Measurements from ENCODE around the gene PANK4.

PANK4 gene

DNA sequence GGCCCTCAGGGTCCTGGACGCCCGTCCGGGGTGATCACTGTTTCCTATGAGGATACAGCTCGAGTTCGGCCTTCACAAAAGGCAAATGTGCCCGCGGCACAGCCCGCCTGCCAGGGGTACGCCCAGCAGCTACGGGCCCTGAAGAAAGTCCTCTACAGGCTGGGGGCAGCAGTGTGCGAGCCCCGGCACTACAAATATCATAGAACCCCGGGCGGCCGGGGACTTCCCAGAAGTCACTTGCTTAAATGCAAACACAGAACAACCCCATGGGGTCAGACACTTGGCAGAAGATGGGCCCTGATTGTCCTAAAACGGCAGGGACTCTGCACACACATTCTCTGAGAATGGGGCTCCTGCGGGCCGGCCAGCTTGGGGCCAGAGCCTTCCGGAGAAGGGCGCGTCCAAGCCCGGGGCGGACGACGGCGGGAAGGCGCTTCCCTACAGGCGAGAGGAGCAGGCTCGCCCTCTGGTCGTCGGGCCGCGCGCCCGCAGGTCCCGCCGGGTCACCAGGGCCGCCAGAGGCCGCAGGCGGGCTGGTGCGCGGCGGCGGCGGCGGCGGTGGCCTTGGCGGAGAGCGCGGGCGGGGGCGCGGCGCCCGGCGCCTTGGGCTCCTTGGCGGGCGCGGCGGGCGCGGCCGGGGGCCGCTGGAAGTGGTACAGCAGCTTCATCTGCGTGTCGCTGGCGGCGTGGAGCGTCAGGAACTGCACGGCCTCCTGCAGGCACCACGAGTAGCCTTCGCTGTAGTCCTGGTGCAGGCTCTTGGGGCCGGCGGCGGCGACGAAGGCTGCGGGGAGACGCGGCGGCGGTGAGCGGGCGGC is 2.8 kb upstream of the PANK4 start:
- no peak for DNase-seq (ENCODE audit: low spot score)

DNA sequence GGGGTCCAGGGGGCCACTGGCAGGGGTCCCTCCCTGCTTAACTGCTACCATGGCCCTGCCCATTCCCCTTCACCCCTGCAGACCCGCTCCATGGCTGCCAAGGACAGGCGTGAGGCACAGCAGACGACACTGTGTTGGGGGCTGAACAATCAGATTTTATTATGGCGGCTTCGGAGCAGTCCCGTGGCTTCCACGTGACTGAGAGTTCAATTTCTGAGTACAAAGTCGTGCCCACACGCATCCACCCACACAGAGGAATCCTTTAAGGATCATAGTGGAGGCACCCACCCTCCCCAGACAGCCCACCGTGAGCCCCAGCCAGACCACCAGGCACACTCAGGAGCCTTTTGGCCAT is 2.2 kb upstream of the PANK4 start:
- DNase-seq (ENCODE audit: low spot score), result no peak

DNA sequence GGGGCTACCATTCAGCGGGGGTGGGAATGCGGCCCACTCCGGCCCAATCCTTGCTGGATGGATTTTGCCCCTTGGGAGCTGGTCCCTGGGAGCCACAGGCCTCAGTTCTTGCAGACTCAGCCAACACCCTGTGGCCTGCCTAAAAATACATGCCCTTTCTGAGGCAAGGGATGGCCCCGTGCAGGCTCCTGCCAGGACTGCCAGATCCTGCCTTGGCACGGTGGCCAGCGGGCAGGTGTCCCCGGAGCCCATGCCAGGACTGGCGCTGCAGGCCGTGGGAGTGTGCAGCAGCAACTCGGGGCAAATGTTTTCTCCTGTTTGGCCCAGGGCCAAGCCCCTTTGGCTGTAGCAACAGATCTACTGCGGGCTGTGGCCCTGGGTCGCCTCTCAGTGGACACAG is 1.6 kb upstream of the PANK4 start:
- no peak for DNase-seq (ENCODE audit: low spot score)

DNA sequence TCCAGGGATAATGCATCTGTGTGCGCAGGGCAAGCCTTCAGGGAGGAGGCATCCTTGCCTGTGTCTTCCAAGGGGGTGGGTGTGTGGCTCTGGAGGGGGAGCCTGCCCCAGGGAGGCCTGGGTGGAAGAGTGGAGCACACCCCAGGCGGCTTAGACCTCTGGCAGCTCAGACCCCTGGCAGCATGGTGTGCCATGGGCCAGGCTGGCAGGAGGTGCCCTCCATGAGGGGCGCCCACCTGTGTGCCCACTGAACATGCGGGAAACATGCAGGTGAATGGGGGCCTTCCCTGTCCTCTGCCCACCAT is 1.1 kb upstream of the PANK4 start:
- DNase-seq (ENCODE audit: low spot score), result no peak

DNA sequence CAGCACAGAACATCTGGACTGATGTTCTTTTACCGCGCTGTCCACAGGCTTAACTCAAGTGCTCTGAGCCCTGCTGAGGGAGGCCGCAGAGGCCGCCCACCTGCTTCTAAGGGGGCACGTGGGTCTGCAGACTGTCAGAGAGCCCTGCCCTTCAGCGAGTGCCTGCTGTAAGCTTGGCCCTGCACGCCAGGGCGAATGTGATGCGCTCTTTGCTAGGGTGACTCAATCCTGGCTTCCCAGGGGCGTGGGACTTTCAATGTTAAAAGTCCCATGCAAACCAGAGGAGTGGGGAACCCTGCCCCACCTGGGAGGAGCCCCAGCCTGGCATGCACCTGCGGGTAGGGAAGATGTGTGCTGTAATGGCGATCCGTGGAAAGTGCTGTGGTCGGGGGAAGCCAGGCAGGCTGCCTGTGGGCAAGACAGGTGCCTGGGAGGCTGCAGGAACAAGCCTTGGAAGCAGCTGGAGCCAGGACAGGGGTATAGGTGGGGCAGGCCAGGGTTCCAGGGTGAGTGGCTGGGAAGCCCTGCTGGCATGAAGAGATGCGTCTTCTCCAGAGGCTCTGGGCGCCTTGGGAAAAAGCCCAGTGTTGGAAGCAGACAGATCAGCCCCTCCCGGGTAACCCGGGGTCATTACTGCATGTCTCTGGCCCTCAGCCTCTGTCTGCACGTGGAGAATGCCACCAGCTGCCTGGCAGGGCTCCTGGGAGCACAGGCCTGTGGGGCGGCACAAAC is 594 bp upstream of the PANK4 start:
- DNase-seq (ENCODE audit: low spot score), result peak; percentile 75

DNA sequence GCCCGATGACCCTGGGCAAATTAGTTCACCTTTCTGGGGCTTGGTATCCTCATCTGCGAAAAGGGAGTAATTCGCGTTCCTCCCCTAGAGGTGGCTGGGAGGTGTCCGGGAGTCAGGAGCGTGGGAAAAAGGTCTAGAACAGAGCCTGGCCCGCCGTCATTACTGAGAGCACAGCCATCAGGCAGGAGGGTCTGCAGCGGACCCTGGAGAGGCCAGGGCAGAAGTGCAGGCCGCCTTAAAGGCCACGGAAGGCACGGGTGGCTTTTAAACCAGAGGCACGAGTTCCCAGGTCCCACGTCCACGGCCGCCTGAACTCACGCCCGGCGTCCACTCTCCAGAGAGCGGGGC is 850 bp downstream of the PANK4 start:
- no peak for DNase-seq (ENCODE audit: low spot score)

DNA sequence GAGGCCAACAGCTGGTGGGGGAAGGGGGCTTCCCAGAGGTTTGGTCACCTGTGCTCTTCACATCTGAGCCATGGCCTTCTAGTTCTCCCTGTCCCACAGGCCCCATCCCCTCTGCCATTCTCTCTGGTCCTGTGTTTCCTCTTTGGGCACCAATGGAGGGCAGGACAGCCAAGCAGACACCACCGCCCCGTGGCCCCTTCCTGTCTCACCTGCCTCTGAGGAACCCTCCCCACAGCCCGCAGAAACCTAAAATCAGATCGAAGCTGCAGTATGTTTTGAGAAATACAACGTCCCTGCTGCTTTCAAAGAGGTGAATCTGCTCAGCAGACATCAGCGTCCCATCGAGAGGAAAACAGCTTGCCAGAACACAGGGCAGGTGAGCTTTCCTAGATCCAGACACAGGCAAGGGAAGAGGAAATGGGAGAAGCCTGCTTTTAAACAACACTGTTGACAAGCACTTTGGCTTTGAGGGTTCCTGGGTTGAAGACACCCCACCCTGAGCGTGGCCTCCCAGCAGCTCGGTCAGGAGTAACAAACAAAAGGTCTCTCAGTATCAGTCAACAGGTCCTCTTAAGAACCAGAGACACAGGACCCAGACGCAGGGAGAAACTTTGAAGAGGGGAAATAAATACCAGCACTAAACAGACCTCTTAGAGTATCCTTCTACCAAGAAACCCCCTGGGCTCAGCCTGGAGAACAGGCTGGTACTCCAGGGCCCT is 2.3 kb downstream of the PANK4 start:
- DNase-seq (ENCODE audit: low spot score), result no peak

DNA sequence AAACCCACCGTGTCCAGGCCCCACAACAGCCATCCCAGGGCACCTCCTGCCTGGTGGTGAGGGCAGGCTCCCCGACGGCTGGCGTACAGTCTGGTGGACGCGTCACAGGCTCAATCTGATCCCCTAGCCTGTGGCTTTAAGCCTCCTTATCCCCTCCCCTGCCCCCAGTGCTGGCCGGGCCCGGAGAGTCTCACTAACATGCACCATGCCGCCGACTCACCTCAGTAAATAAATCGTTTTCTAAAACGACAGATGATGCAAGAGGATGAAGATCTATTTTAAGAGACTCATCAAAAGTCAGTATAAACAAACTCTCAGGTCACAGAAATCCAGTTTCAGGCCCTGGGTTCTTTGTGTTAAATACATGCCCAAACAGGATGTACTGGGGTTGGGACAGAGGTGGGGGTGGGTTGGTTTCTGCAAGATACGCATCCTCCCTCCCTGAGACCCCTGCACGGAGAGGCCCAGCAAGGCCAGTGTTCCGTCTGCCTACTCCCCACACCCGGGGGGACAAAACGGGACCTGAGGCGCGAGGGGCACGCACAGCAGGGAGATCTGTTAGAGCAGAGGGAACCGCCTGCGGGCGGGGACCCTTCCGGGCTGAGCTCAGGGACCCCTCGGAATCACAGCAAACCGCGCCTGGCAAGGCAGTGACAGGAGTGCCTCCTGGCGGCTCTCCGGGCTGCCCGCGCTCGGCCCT is 3.1 kb downstream of the PANK4 start:
- DNase-seq (ENCODE audit: low spot score), result no peak

DNA sequence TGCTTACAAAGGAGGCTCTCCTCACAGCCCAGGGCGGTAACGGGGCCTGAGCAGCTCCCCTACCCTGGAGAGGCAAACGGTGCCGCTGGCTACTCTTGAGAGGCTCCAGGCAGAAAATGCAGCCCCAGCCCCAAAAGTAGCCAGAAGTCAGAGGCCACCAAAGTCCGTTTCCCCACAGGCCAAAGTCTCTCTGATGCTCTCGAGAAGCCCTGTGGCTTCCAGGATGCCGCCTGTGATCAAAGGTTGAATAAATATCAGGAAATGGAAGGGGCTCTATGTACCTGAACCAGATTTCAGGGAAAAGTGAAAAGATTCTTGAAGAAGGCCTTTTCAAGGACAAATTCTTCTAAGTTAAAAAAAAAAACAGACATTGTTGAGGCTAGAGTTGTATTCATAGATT is 4.2 kb downstream of the PANK4 start:
- DNase-seq (ENCODE audit: low spot score), result no peak

DNA sequence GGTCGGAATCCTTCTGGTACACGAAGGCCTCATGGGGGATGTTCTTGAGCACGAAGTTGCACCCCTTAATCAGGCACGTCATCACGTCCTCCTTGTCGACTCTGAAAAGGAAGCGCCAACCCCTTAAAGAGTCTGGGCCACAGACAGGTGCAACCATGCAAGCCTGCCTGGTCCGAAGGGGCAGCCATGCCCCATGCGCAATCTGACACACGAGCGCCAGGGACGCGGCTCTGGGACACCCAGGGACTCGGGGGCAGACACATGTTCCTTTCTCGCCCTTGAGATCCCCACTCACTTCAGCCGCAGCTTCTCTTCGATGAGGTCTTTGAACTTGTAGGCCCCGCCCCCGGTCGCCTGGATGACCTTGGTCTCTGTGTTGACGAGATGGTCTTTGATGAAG is 5.6 kb downstream of the PANK4 start:
- no peak for DNase-seq (ENCODE audit: low spot score)

DNA sequence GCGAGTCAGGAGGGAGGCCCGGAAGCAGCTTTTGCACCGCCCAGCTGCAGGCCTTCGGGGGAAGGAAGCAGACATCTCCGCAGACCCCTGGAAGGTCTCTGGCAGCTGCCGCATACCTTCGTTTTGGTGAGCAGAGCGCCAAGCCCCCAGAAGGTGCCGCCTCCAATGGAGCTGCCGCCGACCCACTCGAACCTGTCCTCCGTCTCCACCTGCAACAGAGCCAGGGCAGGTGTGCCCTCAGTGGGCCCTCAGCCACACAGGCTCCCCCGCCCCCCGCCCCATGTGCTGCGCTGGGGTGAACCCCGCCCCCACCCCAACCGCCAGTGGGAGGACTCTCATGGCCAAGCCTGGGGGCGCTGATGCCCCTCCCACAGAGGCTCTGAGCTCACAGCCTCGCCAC is 6.2 kb downstream of the PANK4 start:
- no peak for DNase-seq (ENCODE audit: low spot score)

DNA sequence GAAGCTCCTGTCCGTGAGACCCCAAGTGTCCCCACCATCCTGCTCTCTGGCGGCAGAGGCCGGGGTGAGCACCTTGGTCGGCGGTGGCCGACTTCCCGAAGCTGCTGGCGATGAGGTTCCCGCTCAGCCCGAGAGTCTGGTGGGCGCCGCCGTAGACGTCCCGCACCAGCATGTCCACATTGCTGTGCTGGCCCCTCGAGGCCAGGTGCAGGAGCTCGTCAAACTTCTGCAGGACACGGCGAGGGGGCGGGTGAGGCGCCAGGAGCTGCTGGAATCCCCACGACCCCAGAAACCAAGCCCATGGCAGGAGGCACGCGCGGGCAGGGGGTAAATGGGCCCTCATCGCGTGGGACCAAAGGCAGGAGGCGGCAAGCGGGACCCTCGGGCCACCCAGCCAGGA is 6.7 kb downstream of the PANK4 start:
- no peak for DNase-seq (ENCODE audit: low spot score)

DNA sequence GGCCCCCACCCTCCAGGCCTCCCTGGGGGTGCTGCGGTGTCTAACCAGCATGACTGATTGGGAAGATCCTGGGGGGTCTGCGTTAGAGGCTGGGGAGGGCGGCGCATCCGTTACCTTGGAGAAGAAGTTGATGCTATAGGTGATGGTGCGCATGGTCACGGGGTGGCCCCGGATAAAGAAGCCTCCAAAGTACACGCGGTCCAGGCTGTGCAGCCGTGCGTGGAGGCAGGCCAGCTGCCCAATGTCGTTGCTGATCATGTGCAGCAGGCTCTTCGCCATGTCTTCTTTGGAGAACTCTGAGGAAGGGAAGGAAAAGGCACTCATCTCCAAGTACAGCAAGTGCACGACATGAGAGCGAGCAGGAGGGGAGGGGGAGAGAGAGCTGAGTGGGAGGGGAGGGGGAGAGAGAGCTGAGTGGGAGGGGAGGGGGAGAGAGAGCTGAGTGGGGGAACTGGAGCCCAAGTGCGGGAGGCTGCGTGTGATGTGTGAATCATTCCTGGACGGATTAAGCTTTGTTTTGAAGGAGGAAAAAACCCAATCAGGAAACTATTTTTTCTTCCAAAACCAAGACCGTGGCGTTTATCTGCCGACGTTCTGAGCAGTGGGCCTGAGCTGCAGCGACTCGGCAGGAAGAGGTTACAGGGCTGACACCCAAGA is 7.2 kb downstream of the PANK4 start:
- no peak for DNase-seq (ENCODE audit: low spot score)

DNA sequence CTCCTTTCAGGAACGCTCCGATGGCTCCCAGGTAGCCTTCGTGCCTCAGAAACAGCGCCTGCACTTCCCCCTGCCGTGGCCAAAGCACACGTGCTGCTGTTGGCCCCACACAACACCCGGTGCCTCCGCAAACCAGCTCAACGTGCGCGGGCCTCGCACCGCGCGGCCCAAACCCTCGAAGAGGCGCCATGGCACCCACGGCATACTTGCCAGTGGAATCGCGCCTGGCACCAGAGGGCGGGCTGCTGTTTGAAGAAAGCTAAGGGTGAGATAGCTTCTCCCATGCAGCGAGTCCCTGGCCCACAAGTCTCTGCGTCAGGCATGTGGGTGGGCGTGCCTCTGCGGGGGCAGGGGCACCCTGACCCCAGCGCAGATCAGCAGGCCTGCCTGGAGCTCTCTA is 7.9 kb downstream of the PANK4 start:
- DNase-seq (ENCODE audit: low spot score), result no peak

DNA sequence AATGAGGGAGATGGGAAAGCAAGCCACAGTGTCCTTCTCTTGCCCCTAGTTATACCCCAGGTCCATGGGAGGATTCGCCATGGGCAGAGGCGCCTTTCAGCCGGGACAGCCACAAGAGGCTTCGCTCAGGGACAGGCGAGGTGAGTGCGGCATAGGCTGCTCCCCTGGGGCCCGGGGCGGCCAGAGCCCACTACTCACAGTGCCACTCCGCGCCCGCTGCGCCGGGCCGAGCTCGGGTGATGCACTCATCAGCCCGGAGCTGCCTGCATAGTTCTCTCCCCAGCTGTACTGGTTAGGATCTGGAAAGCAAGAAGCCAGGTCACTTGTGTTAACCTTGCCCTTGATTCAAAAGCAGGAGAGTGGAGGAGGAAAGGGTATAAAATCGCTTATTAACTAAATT is 8.4 kb downstream of the PANK4 start:
- no peak for DNase-seq (ENCODE audit: low spot score)

DNA sequence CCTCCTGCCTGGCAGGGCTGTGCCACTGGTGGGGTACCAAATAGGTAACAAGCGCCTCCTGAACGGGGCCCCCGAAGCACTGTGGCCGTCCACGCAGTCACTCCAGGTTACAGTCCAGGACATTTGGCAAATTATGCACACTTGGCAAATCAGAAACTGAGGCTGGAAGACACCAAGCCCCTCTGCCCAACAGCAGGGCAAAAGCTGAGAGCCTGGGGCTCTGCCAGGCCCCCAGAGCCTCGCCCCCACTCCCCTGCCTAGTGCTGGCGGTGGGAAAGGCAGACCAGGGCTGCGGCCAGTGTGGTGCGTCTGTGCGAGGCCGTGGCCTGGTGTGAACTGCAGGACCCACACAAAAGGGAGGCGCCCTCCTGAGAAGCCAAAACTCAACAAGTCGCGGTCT is 9.4 kb downstream of the PANK4 start:
- DNase-seq (ENCODE audit: low spot score), result no peak

DNA sequence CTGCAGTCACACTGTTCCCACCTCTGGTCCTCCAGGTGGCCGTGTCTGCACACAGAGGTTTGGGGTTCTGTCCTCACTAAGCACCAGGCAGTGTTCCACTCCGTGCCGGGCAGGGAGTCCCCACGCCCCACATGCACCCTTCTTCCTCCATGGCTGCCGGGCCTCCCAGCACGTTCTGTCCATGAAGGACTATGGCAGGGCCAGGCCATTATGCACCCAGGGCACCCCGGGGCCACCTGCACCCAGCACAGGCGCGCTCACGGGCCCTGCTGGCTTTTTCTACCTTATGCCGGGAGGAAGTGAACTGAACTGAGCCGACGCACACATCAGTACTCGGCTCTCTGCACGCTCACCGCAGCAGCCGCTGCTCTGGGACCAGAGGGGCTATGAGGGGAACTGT is 10.3 kb downstream of the PANK4 start:
- DNase-seq (ENCODE audit: low spot score), result no peak

DNA sequence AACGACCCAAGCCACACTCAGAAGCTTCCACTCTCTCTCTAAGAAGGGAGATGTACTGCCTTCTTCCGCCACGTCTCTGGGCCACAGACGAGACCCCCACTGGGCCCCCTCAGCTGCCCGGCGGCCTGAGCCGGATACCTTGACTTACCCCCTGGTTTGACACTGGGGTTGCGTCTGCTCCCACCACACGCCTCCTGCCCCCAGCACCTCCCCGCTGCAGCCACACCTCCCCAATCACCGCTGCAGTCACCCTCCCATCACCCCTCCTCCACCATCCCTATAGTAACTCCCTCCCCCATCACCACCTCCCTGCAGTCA is 10.7 kb downstream of the PANK4 start:
- DNase-seq (ENCODE audit: low spot score), result no peak

DNA sequence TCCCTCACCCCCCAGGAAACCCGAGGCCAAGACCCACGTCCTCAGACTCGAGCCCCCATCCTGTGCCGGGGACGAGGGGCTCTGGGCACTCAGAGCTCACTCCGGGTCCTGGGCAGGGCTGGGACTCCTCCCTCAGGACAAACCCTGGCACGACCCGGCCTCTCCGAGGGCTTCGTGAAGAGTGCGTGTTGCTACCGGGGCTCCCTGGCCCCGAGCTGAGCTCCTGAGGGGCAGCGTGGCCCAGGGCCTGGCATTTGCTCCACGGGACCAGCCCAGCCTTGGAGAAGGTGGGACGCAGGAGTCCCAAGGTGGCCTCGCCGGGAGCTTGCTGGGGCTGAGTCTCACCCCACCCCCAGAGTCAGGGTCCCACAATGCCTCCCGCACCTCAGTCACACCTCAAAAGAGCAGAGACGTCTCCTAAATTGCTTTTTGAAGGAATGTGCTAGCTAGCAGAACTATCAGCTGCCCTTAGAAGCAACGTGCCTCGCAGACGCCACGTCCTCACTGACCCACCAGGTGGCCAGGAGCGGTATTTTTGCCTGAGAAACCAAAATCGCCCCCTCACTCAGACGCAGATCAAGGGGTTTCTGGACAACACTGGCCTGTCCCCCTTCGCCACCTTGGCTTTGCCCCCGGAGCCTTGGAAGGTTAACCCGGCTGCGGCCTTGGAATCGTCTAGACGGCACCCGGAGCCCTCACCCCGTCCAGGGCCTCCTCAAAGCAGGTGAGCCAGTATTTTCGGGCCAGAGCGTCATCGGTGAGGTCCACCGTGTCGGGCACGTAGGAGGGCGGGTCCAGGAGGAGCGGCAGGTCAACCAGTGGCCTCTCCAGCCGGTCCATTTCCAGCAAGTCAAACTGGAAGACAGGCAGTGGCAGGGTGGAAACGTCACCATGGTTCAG is 11.3 kb downstream of the PANK4 start:
- DNase-seq (ENCODE audit: low spot score), result no peak

DNA sequence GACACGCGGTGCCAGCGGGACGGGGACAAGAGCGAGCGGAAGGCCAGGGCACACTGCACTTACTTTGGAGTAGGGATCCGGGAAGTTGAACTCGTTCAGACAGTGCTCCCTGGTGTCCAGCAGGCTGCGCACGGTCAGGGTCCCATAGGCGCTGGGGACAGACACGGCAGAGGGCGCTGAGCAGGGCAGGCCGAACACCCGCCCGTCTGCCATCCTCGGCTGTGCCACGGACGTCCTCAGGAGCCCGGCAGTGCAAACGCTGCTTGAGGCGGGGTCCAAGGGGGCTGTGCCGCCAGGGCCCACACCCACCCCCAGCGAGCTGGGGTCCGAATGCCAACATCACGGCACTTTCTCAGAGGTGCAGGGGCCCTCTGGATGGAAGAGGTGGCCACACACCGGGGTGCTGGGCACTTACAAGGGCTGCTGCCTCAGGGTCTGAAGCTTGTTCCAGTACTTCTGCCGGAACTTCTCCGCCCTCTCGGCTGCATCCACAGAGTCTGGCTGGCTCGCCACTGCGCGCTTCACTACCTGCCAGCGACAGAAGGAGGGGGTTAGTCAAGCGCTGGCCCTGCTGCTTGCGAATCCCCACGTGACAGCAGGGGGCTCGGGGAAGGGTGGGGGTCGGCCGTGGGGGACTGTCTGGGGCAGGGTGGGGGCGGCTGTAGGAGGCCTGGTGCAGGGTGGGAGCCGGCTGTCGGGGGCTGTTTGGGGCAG is 12.3 kb downstream of the PANK4 start:
- no peak for DNase-seq (ENCODE audit: low spot score)
